ENCODE data around the gene TNNC1. TPM values are rescaled to one million over a fixed set of nuclear protein-coding genes. Genes with fewer than 3 reads are reported as not detected.
A peak's percentile ranks its signal among the peaks of the same experiment; 100 is the strongest.

Gene TNNC1
- total RNA-seq, 3 donors from 2014 or later (not counting 1 experiment from before 2014, with no cell fraction given) = 1.1 to 1.2 TPM; not detected in 1

- Histone ChIP-seq H3K4me3 (ENCODE audit: low read length) (no peak overlapping the region), H3K9me3 (ENCODE audit: control insufficient read depth, insufficient read depth, low read length) (no peaks in the 10 kb centered on the region), H3K27me3 (ENCODE audit: control insufficient read depth, insufficient read depth, low read length) (no peaks in the 10 kb centered on the region), H3K4me1 (ENCODE audit: control insufficient read depth, insufficient read depth, low read length) (peaks cover 57% of the 10 kb centered on the region), H3K36me3 (ENCODE audit: control insufficient read depth, insufficient read depth, low read length) (peaks cover 12% of the 10 kb centered on the region), H3K27ac (ENCODE audit: low read length) (peak overlapping the region; percentile 62)
- Mint-ChIP-seq H3K4me3 (peak overlapping the region; percentile 52), H3K27ac (peak overlapping the region; percentile 95 to 96), H3K9me3 (no peaks in the 10 kb centered on the region), H3K4me1 (peaks cover 53 to 59% of the 10 kb centered on the region in 2 donors), H3K27me3 (ENCODE audit: low read depth in 2 of 2) (no peaks in the 10 kb centered on the region), H3K36me3 (no peaks in the 10 kb centered on the region)
- WGBS (ENCODE audit: insufficient coverage) = 41% methylated on average over 13 of the region's 14 CpGs
- ATAC-seq = peak; percentile 72 to 80 (median 75)
- TF ChIP-seq, protein P1, sequence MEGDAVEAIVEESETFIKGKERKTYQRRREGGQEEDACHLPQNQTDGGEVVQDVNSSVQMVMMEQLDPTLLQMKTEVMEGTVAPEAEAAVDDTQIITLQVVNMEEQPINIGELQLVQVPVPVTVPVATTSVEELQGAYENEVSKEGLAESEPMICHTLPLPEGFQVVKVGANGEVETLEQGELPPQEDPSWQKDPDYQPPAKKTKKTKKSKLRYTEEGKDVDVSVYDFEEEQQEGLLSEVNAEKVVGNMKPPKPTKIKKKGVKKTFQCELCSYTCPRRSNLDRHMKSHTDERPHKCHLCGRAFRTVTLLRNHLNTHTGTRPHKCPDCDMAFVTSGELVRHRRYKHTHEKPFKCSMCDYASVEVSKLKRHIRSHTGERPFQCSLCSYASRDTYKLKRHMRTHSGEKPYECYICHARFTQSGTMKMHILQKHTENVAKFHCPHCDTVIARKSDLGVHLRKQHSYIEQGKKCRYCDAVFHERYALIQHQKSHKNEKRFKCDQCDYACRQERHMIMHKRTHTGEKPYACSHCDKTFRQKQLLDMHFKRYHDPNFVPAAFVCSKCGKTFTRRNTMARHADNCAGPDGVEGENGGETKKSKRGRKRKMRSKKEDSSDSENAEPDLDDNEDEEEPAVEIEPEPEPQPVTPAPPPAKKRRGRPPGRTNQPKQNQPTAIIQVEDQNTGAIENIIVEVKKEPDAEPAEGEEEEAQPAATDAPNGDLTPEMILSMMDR (IDR thresholded peaks at IDR 0.05) = no peak
- intact Hi-C loops (cut with micrococcal nuclease) = loop anchor here (5.0 kb wide), 1 partner anchor 78 kb away; the partner anchor contains the start of gene UQCC5
- DNase-seq = peak; percentile 42 to 44
Measured at GRCh38 chr3:52458770-52459545, 5.1 kb upstream of the TNNC1 start.

GRCh38 chr3:52458031-52458760 is 4.4 kb upstream of the TNNC1 start:
- peaks cover 52% of the 10 kb centered on the region for H3K4me1 ChIP-seq (ENCODE audit: control insufficient read depth, insufficient read depth, low read length)
- Mint-ChIP-seq H3K4me3 (peak overlapping the region; percentile 52), H3K27ac (peak overlapping the region; percentile 95 to 96), H3K36me3 (no peaks in the 10 kb centered on the region), H3K4me1 (peaks cover 50 to 54% of the 10 kb centered on the region in 2 donors), H3K9me3 (no peaks in the 10 kb centered on the region), H3K27me3 (ENCODE audit: low read depth in 2 of 2) (no peaks in the 10 kb centered on the region)
- peak overlapping the region; percentile 62 for H3K27ac ChIP-seq (ENCODE audit: low read length)
- no peaks in the 10 kb centered on the region for H3K27me3 ChIP-seq (ENCODE audit: control insufficient read depth, insufficient read depth, low read length)
- no peak overlapping the region for H3K4me3 ChIP-seq (ENCODE audit: low read length)
- ATAC-seq = no peak
- 83% methylated on average over 5 of the region's 6 CpGs for WGBS (ENCODE audit: insufficient coverage)
- no peaks in the 10 kb centered on the region for H3K9me3 ChIP-seq (ENCODE audit: control insufficient read depth, insufficient read depth, low read length)
- TF ChIP-seq, protein P1 (IDR thresholded peaks at IDR 0.05) = no peak
- intact Hi-C loops (cut with micrococcal nuclease) = loop anchor here (5.0 kb wide), 1 partner anchor 79 kb away; the partner anchor contains the start of gene UQCC5
- H3K36me3 ChIP-seq (ENCODE audit: control insufficient read depth, insufficient read depth, low read length) = peaks cover 12% of the 10 kb centered on the region
- no peak for DNase-seq

DNA sequence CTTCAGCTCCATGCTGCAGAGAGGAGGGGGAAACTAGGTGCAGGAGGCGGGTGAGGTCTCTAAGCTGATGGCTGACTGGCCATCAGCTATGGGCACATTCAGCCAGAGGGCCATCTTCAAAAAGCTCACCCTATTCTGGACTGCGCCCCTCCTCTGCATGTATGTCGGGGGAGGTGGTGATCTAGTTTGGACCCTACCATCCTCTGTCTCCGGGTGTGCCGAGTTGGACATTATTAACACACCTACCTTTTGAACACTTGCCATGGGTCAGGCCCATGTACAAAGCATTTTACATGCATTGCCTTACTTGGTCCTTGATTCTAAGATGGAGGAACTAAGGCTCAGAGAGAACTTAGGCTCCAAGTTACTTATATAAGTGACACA is 3.0 kb upstream of the TNNC1 start:
- Histone ChIP-seq H3K9me3 (ENCODE audit: control insufficient read depth, insufficient read depth, low read length) (no peaks in the 10 kb centered on the region), H3K4me1 (ENCODE audit: control insufficient read depth, insufficient read depth, low read length) (peaks cover 52% of the 10 kb centered on the region), H3K27me3 (ENCODE audit: control insufficient read depth, insufficient read depth, low read length) (no peaks in the 10 kb centered on the region), H3K4me3 (ENCODE audit: low read length) (no peak overlapping the region), H3K36me3 (ENCODE audit: control insufficient read depth, insufficient read depth, low read length) (peaks cover 8% of the 10 kb centered on the region), H3K27ac (ENCODE audit: low read length) (peak overlapping the region; percentile 90)
- ATAC-seq (no peak), DNase-seq (peak in 1 of 2 donors; percentile 28)
- TF ChIP-seq, protein P1 (IDR thresholded peaks at IDR 0.05) = no peak
- Mint-ChIP-seq H3K9me3 (no peaks in the 10 kb centered on the region), H3K4me1 (peaks cover 46 to 50% of the 10 kb centered on the region in 2 donors), H3K27ac (peak overlapping the region; percentile 95 to 96), H3K4me3 (peak overlapping the region; percentile 96), H3K27me3 (ENCODE audit: low read depth in 2 of 2) (no peaks in the 10 kb centered on the region), H3K36me3 (no peaks in the 10 kb centered on the region)
- 98% methylated on average over 5 of the region's 5 CpGs for WGBS (ENCODE audit: insufficient coverage)
- intact Hi-C loops (cut with micrococcal nuclease) = loop anchor here (5.0 kb wide), 1 partner anchor 81 kb away; the partner anchor contains the start of gene UQCC5

Measured in natural killer cell (primary cell).